Measurements from ENCODE around the gene OR5A1.
A peak's percentile ranks its signal among the peaks of the same experiment; 100 is the strongest.
"Not testable (repeated sequence)": the region's sequence is repeated elsewhere in the genome, so short reads cannot be mapped to it uniquely, and the experiment has no call there.

The OR5A1 gene

DNA sequence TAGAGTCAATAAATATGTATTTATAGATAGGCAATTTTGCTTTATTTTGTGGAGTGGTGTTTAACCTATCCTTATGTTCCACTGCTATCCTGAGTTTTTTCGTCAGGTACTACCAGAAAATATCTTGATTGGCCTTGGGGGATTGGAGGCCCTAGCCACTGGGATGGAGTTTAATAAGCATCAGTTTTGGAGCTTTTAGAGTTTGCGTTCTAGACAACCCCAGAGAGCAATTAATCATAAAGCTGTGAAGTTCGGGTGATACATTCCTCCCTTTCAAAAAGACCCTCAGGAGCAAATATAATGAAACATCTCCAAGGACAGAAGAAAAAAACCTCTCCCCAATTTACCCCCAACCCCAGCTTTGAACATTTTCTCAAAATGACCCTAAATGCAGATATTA lies at the start of gene OR5A1:
Gene OR5A1 (plus strand): TSS at position 301 of the 400 bp plus-strand sequence. CDS start 6,700 bp downstream, outside the sequence.
- no peak for DNase-seq

DNA sequence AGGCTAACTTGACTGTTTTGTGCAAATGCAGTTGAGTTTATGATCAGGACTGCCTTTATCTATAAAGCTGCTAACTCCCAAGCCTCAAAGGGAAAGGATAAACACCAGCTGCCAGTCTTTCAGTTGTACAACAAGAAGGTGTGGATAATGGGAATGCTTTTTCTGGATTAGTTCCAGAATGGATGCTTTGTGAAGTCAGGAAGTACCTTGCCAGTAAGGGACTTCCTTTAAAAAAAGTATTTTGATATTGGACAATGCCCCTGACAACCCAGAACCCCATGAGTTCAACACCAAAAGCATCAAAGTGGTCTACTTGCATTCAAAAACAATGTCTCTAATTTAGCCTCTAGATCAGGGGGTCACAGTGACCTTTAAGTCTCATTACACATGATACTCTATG lies 42.1 kb upstream of the OR5A1 start:
- no peak for DNase-seq

DNA sequence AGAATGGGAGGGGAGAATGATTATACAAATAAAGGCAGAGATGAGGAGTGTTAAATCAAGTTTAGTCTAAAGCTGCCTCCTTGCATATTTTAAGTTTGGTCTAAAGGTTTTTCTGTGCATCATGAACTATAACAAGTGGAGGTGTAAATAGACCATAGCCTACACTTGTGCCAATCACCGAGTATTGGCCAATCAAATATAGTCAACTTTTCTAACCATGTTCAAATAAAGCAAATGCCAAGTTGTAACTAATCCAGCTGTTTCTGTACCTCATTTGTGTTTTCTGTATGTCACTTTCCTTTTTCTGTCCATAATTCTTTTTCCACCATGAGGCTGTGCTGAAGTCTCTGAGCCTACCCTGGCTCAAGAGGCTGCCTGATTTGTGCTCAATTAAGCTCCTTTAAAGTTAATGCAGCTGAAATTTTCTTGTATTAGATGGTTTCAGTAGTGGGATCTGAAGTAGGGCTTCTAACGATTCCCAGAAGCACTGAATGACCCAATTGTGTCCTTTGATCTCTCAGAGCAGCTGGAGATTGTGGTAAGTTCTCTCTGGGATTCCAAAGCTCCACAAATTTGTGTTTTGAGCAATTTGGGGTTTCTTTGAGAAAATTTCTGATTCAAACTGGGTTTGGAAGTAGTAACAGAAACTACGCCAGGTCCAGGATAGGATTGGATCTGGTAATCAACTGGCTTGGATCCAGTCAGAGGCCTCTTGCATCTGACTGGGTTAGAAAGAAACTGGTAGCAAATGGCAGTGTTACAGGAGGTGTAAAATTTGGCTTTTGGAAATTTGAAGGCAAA lies 35.6 kb upstream of the OR5A1 start:
- DNase-seq = no peak

DNA sequence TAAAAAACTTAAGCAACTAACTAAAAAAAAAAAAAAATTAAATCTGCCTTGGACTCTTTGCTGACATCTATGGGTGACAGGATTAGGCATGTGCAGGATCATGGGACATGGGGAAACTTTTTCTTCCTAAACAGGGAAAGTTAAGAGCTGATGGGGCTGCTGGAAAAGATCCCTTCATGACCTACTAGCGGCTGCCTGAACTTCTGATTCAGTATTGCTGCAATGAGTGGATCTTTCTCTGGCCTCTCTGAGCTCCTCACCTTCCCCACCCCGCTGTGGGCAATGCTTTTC lies 35.1 kb upstream of the OR5A1 start:
- no peak for DNase-seq

DNA sequence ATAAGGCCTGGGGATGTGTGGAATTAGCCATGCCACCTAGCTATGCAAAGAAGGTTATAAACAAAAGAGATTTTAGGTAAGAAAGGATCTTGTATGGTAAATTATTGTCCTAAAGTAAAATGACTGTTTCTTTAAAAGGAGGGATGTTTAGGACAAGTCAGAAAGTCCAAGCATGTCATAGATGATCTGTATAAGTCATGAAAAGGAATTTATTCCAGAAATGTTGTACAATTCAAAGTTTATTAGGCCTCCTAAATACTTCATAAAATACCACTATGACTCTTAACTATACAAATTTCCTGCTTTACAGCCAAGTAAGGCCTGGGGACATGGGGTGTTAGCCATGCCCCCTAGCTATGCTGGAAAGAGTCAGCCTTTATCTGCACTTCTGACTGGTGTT lies 32.7 kb upstream of the OR5A1 start:
- no peak for DNase-seq

DNA sequence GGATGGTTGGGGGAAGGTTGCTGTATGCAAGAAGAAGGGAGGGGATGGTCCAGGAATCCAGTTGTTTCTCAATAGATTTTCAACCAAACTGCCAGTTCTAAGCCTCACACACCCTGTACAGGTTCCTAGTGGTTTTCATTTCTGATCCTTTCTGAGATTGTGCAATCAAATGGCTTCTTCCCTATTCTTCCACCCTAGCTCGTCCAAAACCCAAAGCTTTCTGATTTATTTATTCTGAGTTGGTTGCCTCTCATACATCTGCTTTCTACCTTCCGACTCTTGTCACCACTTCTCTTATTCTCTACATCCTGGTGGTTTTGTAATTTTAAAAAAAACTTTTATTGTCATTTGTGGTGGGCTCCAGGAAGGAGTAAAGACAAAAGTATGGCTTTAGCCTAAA lies 22.6 kb upstream of the OR5A1 start:
- DNase-seq = no peak

DNA sequence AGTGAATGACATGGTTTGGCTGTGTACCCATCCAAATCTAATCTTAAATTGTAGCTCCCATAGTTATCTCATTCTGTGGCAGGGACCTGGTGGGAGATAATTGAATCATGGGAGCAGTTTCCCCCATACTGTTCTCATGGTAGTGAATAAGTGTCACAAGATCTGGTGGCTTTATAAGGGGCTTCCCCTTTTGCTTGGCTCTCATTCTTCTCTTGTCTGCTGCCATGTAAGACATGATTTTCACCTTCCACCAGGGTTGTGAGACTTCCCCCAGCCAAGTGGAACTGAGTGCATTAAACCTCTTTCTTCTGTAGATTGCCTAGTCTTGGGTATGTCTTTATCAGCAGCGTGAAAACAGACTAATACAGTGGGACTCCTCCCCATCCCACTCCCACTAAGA lies 21.2 kb upstream of the OR5A1 start:
- DNase-seq = no peak

DNA sequence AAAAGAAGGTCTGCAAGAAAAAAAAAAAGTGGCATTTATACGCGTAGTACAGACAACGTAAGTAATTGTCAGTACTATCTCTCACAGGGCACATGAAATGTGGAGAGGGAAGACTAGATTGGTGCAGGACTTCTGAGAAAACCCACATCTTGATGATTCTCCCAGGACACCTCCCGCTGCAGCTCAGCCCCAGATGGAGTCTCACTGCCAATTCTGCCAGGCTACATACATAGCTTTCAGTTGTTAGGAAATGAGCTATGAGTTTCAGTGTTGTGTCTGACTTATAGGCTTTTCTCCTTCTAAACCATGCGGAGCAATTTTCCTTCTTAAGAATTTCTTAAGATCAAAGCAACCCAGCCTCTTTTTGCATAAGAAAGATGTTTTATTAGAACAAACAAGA lies 19.7 kb upstream of the OR5A1 start:
- no peak for DNase-seq

DNA sequence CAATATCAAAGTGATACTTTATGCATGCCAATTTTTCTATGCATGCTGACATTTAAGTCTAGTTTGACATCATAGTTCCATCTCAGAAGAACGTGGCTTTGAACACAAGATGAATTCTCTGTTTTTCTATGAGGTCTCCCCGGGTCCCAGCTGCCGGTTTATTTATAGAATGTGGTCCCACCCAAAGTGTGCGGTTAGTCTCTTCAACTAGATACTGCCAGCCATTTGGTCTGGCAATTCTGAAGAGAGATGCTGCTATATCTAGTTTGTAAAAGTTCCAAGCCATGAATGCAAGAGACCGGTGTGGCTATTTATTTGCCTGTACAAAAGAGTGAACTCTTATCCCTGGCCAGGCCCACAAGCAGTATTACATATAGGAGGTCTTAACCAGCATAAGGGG lies 19.2 kb upstream of the OR5A1 start:
- DNase-seq = no peak

DNA sequence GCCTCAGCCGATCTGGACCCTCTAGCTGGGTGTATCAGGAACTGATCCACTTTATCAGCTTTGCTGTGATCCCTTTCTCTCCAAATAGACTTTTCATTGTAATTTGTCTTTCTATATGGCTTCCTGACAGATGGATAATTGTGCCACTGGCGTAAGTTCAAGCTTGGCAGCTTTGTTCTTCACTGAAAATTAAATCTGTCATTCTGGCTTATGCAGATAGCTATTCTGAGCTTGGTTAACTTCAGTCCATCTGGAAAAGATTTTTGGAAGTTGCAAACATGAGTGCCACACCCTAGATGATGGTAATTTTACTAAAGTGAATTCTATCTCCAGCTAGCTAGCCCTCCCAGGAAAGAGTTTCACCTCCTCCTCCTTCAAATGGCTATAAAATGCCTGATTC lies 18.1 kb upstream of the OR5A1 start:
- DNase-seq = no peak

DNA sequence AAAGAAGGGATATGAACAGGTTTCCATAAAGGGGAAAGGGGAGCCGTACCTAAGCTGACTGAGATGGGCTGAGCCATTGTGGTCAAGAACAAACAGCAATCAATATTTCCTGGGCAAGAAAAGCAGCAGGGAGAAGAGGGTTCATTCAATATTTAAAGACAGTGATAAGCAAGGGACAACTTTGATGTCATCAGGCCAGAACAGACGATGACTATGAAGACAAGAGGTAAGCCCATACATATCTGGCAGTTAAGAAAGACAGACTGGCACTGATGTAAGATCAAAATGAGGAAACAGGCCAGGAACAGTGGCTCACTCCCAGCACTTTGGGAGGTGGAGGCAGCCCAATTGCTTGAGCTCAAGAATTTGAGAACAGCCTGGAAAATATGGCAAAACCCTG lies 12.4 kb upstream of the OR5A1 start:
- DNase-seq = no peak

DNA sequence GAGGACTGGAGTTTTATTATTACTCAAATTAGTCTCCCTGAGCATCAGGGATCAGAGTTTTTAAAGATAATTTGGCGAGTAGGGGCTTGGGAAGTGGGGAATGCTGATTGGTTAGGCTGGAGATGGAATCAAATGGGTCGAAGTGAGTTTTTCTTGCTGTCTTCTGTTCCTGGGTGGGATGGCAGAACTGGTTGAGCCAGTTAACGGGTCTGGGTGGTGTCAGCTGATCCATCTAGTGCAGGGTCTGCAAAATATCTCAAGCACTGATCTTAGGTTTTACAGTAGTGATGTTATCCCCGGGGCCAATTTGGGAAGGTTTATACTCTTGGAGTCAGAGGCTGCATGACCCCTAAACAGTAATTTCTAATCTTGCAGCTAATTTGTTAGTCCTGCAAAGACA lies 11.1 kb upstream of the OR5A1 start:
- DNase-seq = no peak

DNA sequence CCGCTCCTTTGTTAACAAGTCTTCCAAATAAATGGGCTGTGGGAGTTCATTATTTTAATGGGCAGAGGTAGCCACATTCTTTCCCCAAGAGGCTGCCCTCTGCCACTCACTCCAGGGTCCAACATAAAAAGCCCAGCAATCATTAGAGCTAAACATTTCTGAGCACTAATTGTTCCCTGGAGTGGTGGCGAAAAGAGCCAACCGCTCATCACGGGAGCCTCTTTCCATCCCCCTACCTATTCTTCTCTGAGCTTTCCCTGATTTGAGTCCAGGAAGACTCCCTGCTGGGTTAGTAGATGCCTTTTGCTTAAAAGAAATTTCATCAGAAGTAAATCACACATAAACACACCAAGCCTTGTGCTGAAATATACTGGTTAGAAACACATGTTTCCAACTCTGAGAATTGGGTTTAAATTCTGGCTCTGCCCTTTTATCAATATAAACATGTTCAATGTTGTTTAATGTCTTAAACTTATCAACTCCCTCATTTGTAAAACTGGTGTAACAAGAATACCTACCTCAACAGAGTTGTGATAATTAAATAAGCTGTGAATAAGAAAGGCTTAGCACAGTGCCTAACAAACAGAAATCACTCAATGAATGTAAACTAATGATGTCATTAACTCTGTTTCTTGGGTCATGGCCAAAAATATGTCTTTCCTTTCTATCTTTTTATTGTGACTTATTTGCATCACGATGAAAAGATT lies 9.8 kb upstream of the OR5A1 start, which contains the start of gene OR5A2:
Gene OR5A2 (minus strand): TSS at position 53 of the 707 bp plus-strand sequence. CDS start 3,460 bp downstream, outside the sequence.
- DNase-seq = no peak

DNA sequence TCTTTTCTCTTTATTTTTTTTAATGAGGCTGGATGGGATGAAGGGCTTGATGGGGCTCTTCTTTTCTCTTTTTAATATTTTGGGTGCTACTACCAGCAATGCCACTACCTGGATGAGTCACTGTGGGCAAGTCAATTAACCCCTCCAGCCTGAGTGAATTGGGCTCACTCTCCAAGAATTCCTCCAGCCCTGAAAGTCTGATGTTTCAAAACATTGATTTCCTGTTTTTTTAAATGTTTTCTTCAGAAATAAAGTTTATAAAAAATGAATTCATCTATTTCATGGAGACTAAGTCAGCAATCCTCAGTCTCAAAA lies 9.2 kb upstream of the OR5A1 start:
- DNase-seq = no peak

DNA sequence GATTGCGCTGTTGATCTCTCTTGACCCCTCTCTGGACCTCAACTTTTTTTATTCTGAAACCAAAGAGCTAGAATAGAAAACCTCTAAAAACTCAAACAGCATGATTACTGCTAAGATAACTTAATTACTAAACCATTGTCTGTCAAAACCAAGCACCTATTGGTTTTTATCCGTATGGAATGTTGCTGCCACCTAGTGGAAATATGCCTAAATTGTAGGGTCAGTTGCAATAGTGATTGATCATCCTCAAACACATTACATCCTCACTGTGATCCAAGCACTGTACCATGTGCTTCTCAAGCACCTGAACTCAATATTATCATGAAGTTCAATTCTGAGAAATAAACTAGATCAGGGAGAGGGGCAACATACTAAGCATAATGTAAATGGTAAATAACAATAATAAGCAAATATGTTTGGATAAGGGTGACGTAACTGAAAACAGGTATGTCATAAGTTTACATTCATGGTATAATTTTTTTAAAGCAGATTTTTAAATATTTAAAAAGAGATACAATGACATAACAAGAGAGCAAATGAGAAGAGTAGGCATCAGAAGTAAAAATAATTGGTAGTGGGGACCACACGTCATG lies 6.2 kb upstream of the OR5A1 start:
- peak; percentile 72 for DNase-seq

DNA sequence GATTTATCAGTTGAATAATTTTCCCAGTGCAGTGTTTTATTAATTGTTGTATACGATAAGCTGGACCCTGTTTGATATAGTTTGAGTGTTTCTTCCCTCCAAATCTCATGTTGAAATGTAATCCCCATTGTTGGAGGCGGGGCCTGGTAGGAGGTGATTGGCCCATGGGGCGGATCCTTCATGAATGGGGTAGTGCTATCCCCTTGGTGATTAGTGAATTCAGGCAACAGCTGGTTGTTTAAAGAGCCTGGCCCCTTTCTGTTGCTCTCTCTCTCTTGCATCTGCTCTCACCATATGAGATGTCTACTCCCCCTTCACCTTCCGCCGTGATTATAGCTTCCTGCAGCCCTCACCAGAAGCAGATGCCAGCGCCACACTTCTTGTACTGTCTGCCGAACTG lies 1.5 kb downstream of the OR5A1 start:
- no peak for DNase-seq

DNA sequence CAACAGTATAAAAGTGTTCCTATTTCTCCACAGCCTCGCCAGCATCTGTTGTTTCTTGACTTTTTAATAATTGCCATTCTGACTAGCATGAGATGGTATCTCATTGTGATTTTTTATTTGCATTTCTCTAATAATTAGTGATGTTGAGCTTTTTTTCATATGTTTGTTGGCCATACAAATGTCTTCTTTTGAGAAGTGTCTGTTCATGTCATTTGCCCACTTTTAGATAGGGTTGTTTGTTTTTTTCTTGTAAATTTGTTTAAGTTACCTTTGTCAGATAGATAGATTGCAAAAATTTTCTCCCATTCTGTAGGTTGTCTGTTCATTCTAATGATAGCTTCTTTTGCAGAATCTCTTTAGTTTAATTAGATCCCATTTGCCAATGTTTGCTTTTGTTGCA lies 9.4 kb downstream of the OR5A1 start:
- DNase-seq = not testable (repeated sequence)

DNA sequence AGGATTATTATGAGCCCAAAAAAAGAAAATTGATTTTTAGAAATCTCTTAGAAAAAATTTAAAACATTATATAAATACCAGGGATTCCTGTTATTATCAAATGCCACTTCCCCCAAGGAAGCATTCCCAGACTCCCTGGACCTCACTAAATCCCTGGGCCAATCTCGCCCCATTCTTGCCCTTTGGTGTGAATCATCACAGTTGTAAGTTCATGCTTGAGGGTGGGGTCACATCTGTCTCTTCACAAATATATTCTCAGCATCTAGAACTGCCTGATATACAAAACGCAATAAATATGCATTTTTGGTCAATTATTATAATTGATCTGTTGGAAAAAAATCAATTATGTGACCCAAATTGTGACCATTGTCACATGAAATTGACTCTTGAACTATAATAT lies 12.2 kb downstream of the OR5A1 start:
- no peak for DNase-seq

DNA sequence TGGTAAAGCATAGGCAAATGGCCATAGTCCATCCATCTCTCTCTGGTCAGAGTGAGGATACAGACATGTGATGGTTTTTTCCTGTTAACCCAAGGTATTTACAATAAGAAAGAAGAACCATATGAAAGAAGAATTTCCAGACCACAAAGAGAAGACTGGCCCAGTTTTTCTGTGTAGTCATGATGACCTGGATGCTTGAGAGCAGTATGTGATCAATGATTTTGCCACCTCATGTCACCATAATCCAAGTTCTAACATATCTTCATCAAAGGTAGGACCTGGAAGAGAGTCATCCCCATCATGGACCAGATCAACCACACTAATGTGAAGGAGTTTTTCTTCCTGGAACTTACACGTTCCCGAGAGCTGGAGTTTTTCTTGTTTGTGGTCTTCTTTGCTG lies 20.4 kb downstream of the OR5A1 start, which contains the start of gene OR4D6:
Gene OR4D6 (plus strand): TSS at position 301 of the 400 bp plus-strand sequence. CDS start 0 bp downstream, at position 301.
- no peak for DNase-seq

DNA sequence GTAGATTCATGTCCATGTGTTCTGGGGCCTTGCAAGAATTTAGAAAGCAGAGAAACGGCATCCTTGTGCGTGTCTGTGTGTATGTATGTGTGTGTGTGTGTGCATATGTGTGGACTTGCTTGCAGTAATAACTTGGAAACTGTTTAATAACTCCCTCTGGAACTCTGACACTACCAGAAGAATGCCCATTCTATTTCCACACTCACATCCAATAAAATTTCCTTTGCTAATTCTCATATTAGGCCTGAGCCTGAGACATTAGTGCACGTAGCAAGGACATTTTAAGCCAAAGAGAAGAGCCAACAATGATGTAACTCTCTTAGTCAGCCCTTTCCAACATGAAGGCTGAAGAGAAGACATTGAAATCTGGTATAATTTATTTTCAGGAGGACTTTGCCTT lies 23.6 kb downstream of the OR5A1 start:
- DNase-seq = no peak

DNA sequence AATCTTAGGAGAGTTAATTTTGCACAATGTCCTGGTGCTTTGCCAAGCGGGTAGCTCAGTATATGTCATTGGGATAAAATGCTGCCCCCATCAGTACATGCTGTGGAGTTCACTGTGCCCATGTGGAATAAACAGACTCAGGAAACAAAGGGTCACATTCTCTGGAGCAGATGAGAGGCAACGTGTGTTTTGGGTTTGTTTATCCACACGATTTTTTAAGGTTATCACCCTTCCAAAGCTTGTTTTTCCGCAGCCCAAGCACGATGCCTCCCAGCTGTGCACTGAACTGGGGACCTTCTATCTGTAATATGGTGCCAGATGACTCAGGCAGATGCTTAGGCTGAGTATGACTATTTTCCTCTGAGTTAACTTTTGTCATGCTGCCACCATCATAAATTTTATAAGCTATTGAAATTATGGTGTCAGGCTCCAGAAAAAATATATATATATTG lies 26.9 kb downstream of the OR5A1 start:
- DNase-seq = no peak

DNA sequence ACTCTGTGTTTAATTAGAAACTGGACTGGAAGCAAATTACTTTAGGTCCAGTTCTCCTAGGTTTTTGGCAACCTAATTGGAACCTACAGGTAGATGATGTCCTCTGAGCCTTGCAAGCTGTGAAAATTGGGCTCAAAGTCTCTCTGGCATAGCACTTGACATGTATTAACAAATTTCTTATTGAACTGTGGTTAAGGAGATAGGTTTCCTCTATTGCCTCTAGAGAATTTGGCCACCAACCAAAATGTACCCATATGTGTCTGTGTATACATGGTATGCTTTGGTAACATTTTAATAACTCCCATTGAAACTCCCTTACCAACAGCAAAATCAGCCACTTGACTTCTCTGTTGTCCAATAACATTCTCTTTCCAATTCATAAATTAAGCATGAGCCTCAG lies 36.7 kb downstream of the OR5A1 start, which contains the start of gene OR4D10:
Gene OR4D10 (plus strand): TSS at position 301 of the 400 bp plus-strand sequence. CDS start 4,115 bp downstream, outside the sequence.
- no peak for DNase-seq

DNA sequence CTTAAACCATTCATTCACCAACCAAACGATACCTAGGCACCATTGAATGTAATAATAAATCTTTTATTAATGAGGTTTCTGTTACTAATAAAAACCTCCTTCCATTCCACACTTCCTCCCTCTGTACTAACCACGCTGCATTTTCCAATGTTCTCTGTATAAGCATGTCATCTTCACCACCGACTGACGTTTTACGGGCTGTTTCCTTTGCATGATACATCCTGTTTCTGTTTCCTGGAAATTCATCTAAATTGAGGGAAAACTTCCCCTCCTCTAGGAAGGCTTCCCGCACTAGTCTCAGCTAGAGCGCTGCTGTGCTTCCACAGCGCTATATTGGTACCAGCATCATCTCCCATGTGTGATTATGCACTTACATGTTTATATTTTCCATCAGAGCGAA lies 38.9 kb downstream of the OR5A1 start:
- DNase-seq = no peak

DNA sequence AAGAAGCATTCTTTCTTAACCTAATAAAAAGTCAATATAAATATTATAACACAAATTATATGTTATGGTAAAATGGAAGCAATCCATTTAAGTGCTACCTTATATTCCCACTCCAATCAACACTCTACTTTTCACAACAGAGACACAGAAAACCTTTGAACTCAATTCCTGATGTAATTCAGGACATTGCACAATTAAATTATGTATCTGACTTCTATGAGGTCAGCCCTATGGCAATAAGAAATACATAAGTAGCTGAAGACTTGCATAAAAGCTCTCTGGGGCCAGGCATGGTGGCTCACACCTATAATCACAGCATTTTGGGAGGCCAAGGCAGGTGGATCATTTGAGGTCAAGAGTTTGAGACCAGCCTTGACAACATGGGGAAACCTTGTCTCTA lies 43.6 kb downstream of the OR5A1 start:
- no peak for DNase-seq

All from activated CD4-positive, alpha-beta T cell treated with anti-CD3 and anti-CD28 coated beads, Interleukin-2, Interleukin-6, amounts not matched to agents 100 ng/mL and 50 ng/mL, durations not matched to agents 16 hours and 8 hours (primary cell).